GM21717 (cell line): ENCODE measurements around the gene DENND4A.

Source experiments
- ATAC-seq: cut with Tn5 transposase; IDR thresholded peaks from one replicate; pipeline ENCODE4 v1.9.1; 2021; ENCODE audit warnings: mild to moderate bottlenecking, moderate library complexity; ENCODE audit not compliant: unreplicated experiment

The DENND4A gene

DNA sequence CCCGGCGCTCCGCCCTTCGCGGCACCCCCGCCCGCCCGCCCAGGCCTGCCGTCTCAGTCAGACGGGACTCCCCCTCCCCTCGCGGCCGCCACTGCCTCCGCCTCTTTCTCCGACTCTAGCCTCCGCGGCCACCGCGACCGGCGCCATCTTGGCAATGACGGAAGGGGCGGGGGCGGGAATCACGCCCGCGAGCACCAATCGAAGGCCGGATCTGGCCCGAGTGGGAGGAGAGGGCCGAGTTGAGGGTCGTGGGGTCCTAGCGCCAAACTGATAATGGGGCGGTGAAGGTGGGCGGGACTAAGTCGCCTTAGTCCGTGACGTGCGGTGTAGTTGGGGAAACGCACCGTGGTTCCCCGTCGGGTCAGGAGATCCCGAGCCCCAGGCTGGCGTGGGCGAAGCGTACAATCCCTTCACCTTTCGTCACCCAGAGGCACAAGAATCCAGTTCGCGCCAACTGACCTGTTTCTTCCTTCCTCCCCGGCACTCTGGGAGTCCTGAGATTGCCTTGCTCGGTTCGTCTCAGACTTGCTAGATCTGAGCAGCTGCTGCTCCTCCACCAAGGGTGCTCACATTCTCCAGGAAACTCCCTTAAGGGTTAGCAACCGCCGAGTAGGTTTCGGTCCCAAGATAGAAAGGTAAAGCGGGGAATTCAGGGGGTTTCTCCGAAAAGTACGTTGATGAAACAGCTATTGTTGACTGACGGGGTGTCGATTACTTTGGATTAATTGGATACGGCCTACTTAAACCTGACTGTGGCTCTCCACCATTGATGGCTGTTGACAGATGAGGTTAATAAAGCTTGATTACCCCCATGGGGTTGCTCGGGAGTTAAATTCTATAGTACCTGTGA is at the start of gene DENND4A:
DENND4A (minus strand) TSS at position 156 of the 850 bp plus-strand sequence. CDS start 35,843 bp downstream, outside the sequence.
- ATAC-seq = peak; percentile 76

DNA sequence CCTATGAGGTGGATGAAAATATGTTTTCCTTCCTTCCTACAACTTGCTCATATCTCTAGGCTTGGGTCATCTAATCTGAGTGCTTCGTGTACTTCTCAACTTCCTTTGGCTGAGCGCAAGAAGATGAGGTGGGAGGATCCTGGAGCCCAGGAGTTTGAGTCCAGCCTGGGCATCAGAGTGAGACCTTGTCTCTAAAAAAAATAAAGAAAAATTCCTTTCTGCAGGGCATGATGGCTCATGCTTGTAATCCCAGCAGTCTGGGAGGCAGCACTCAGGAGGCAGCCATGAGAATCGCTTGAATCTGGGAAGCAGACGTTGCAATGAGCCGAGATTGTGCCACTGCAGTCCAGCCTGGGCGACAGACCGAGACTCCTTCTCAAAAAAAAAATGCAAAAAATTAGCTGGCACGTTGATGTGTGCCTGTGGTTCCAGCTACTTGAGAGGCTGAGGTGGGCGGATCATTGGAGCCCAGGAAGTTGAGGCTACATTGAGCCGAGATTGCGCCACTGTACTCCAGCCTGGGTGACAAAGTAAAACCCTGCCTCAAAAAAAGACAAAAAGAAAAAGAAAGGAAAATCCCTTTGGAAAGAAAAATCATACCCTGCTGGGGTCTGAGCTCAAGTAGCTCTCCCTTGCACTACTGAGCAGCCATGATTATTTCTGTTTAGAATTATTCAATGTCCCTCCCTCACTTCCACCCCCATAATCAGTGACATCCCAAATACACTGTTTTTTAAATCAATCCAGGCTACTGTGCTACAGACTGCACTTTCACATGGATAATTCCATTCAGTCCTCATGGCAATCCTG is 49.2 kb upstream of the DENND4A start:
- ATAC-seq = no peak

GRCh38 chr15:65839985-65840384 is 47.9 kb upstream of the DENND4A start:
- no peak for ATAC-seq

DNA sequence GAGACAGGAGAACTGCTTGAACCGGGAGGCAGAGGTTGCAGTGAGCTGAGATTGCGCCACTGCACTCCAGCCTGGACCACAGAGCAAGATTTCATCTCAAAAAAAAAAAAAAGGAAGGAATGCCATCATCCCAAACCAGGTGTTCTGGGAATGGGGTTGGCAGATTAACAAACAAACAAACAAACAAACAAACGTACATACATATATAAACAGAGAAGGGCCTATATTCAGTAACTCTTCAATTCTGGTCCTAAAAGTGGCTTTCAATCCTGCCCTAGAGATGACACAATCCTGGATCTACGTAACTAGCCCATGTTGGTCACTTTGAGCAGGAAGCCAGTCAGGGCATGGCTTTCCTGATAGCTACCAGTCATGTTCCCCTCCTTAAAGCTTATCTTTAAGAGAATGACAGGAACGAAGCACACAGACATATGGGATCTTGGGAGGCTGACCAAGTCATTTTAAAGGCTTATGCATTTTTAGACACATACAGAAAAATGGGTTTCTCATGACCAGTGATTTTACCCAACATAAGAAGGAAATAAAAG is 47.3 kb upstream of the DENND4A start:
- no peak for ATAC-seq

DNA sequence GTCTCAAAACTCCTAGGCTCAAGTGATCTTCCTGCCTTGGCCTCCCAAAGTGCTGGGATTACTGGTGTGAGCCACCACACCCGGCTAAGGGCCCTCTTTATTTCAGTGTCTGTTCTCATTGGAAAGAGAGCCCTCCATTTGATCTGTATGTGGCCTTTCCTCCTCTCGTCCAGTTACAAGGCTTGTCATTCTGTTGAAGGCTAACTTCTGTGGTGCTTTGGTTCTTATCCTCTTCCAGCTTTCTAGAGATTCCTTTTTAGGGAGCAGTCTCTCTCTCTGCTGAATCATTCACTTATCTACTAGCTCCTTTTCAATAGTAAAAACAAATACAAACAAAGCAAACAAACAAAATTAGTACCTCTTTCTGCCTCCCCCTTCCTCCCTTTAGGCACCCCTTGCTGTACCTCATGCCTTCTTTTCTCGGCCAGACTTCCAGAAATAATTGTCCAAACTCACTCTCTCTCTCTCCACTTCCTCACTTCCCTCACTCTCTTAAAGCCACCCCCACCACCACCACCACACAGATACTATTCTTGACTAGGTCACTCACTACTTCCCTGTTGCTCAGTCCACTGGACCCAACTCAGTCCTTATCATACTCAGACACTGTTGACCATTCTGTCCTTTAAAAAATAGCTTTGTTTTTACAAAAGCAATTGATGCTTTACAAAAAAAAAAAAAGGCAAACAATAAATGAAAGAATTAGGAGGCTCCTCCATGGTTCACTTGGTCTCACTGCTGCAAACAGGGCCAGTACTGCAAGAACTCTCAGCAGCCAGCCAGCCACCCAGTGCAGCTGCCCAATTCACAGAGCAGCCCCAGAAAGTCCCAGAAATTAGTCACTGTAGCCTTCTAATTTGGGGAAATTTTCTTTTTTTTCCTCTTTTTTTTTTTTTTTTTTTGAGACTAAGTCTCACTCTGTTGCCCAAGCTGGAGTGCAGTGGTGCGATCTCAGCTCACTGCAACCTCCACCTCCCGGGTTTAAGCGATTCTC is 45.5 kb upstream of the DENND4A start:
- no peak for ATAC-seq

DNA sequence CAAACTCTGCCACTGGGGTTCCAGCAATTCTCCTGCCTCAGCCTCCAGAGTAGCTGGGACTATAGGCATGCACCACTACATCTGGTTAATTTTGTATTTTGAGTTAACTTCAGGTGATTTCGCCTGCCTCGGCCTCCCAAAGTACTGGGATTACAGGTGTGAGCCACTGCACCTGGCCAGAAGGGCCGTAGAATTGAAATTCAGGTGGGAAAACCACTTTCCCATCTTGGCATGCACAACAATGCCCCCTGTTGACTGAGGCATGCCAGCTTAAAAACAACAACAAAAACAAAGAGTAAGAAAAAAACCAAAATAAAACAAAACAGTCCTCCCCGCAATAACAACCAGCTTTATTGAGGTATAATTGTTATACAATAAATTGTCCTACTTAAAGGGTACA is 44.6 kb upstream of the DENND4A start:
- ATAC-seq = no peak

DNA sequence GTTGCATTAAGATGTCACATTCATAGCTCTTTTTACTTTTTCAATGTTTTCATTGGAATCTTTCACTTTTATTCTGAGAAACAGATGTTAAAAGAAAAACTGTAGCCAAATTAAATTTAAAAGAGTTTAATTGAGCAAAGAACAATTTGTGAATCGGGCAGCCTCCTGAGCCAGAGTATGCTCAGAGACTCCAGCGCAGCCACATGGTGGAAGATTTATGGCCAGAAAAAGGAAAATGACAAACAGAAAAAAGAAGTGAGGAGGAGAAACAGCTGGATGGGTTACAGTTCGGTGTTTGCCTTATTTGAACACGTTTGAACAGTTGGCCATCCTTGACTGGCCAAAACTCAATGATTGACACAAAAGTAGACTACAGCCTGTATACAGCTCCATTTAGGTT is 43.4 kb upstream of the DENND4A start:
- ATAC-seq = no peak

DNA sequence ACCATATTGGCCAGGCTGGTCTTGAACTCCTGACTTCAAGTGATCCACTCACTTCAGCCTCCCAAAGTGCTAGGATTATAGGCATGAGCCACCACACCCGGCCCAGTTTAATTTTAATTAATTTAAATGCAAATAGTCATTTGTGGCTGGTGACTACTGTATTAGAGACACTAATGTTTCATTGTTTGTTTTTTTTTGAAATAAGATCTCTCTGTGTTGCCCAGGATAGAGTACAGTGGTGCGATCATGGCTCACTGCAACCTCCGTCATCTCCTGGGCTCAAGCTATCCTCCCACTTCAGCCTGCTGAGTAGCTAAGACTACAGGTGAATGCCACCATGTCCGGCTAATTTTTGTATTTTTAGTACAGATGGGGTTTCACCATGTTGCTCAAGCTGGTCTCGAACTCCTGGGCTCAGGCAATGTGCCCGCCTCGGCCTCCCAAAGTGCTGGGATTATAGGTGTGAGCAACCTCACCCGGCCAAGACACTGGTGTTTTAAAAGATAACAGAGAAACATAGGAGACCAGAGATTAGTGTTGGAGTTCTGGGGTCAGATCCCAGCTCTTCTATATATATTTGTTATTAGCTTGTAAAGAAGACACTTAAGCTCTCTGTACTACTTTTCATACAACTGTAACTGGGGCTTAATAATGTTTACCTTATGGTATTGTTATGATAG is 42.6 kb upstream of the DENND4A start:
- no peak for ATAC-seq

DNA sequence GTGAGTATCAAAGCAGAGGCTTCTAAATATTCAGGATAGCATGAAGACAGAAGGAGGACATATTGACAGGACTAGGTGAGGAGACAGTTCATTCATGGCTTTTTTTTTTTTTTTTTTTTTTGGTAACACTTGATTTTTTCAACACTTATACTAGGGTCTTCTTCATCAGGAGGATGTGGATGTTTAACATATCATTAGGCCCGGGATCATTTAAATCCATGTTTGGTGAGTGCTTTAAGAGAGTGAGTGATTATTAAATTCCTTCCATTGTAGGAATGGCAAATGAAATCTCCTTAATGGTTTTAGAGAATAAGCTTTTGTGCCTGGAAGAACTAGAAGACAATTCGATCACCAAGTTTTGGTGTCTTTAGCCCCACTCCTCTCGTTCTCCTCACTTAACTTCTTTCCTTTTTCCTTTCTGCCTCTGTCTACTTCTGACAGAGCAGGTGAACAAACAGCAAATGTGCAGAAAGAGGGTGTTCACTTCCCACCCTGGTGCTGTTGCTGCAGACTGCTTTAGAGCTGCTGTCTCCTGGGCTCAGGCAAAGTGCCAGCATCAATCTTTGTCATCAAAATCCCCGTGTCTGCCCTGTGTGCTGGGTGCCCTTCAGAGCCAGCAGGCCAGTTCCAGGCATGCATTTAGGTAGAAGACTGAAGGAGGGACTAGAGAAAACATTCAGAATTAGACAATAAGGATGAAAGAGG is 41.6 kb upstream of the DENND4A start:
- no peak for ATAC-seq

DNA sequence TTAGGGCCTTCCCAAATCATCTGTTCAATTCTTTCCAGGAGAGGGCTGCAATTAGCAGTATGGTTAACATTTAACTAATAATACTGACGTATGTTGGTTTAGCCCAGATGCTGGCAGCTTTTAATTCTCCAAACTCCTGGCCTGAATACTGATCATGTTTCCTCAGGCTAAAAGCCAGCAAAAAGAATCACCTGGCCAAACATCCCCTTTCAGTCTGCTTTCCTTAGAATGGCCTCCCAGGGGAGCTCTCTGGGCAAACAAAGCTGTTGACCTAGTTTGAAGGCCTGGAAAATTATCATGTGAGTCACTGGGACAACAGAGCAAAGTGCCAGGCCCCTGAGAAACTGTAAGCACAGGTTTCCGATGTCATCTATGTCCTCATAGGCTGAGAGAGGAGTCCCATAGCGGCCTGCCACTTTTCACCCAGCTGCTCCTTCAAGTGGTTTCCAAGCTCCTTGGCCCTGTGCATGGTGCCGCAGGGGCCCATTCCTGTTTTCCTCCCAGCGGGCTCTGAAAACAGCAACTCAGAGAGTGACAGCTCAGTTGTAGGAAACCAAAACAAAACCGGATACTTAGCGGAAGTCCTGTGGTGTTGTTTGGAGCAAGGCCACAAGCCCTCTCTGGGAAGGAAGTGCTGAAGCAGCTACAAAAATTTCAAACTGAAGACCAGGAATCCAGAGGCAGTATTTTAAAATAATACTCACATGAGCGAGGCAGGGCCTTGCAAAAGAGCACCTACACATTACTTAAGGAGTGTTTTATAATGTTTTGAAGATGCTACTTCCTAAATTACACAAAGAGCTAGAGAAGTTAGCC is 40.7 kb upstream of the DENND4A start:
- no peak for ATAC-seq

DNA sequence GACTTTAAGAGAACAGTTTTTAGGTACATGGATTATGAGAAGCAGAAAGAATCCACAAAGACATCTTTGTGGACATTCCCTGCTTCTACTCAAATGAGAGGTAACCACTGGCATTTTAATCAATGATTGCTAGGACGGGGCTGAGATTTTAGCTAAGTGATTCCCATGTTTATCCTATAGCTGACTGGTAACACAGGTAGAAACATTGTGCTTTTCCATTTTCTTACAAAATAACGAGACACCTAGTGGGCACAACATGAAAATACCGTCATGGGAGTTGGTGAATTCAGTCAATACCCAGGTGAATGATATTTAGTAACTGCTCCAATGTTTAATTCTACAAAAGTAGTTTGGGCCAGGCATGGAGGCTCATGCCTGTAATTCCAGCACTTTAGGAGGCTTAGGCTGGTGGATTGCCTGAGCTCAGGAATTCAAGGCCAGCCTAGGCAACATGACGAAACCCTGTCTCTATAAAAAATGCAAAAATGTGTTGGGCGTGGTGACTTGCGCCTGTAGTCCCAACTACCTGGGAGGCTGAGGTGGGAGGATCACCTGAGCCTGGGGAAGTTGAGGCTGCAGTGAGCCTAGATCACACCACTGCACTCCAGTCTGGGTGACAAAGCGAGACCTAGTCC is 37.2 kb upstream of the DENND4A start:
- no peak for ATAC-seq

DNA sequence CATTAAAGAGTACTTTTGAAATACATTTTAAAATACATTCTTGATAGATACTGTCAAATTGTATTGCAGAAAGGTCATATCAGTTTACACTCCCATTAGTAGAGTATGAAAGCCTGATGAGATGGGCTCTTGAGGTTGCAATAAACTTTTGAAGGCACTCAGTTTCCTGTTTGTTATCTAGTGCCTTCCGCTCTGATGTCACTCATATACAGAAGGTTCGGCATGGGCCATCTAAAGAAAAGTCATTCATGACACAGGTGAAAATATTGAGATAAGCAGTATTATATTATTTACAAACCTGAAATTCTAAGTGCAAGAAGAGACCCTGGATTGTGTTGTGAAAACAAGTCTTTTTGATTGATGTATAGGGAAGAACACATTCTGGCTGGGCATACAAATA is 36.5 kb upstream of the DENND4A start:
- no peak for ATAC-seq

GRCh38 chr15:65827065-65827464 is 35.0 kb upstream of the DENND4A start:
- ATAC-seq = no peak

DNA sequence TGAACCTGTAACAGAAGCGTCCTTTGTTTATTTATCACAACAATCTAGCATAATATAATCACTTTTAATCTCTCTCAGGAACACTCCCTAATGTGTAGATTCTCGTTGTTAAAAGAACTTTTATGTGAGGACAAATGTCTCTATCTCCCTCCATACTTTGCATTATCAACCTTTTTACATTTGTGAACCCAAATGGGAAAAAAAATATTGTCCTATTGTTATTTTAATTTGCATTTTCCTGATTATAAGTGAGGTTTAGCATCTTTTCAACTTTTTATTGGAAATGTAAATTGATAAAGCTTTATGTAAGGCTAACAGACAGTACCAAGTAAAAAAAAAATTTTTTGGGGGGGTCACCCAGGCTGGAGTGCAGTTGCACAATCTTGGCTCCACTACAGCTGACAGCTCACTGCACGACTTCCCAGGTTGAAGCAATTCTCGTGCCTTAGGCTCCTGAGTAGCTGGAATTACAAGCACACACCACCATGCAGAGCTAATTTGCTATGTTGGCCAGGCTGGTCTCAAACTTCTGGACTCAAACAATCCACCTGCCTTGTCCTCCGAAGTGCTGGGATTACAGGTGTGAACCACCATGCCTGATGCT is 33.0 kb upstream of the DENND4A start:
- ATAC-seq = no peak

DNA sequence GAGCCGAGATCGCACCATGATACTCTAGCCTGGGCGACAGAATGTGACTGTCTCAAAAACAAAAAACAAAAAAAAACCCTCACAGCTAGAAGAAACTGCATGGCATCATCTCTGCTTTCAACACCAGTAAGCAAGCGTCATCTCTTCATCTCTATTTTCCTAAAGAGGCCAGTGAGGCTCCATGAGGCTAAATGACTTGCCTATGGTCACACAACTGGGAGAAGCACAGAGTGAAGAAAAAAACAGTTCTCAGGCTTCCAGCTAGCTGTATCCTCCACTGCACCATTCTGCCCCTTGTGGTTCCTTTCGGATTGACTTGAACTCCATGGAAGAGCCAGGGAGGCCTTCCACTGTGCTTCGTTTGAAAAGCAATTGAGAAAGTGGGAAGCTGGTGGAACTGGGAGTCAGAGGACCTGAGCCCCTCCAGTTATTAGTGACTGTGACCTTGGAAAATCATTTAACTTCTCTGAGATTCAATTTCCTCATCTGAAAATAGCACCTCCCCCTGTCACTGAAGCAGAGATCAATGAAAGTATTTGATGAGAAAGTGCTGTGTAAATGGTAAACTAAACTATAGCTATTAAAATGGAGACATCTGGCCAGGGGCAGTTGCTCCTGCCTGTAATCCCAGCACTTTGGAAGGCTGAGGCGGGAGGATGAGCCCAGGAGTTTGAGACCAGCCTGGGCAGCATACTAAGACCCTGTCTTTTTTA is 32.1 kb upstream of the DENND4A start:
- ATAC-seq = no peak

DNA sequence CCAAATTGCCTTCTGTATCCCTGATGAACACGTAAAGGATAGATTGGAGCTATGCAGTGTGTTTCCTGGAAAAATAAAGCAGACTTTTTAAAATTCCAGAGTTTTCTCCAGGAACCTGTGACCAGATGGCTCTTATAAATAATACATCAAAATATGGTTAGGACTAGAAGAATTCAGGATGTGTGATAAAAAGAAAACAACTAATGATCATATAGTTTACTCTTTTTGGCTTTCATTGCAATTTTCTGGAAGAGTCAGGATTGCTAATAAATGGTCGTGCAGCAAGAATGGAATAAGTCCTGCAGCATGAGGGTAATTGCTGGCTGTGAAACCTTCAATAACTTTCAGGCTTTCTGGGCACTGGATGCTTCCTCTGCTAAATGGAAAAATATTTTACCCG is 30.2 kb upstream of the DENND4A start:
- no peak for ATAC-seq

DNA sequence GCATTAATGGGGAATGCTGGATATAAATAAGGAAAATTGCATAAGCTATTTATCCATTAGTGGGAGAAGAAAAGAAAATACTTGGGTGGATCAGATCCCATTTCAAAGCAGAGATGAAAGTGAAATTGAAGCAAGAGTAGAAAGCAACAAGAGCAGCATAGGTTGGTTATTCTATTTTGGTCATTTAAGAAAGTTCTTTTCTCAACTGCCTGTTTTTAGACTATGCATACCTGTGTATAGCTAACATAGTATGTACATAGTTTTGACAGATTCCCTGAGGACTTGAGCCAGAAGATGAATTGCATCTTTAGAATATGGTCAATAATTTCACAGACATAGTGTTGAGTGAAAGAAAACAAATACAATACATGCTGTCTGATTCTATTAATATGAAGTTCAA is 29.0 kb upstream of the DENND4A start:
- ATAC-seq = no peak
